Stimulated activated CD8-positive, alpha-beta memory T cell treated with anti-CD3 and anti-CD28 coated beads, Interleukin-2, amount 100 ng/mL, for 1 hour (primary cell): Measurements from ENCODE around the gene ZNF134.

ENCODE experiments used
- DNase-seq, 2 donors: peaks; one replicate each; pipeline ENCODE4 v3.0.0-alpha.2; 2020; ENCODE audit warnings: low read depth in 2 of 2

ZNF134 gene

GRCh38 chr19:57613941-57614743, at the start of gene ZNF134:
Gene ZNF134 (plus strand): TSS chr19:57614242. CDS start chr19:57619469, 5,227 bp downstream.
- DNase-seq, result peak; percentile 74 to 83

- DNase-seq, result no peak
Measured at GRCh38 chr19:57566396-57567265, 47.4 kb upstream of the ZNF134 start.

DNA sequence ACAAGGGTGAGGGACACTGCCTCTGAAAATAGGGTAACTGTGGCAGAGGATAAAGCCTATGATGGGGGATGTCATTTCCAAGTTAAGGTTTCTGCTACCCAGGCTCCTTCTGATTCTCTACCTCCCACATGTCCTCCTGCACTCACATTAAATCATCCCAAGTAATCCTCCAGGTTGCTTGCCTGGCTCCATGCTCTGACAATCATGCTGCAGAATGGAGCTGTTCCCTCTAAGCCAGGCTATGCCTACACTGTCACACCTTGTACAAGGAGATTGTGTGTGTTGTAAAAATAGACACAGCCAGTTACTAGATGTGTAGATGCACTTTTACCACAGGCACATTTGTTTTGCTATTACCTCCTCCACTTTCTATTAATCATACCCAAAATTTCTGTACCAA, 43.3 kb upstream of the ZNF134 start:
- DNase-seq, result no peak

- no peak for DNase-seq
Measured at GRCh38 chr19:57572415-57572947, 41.6 kb upstream of the ZNF134 start.

DNA sequence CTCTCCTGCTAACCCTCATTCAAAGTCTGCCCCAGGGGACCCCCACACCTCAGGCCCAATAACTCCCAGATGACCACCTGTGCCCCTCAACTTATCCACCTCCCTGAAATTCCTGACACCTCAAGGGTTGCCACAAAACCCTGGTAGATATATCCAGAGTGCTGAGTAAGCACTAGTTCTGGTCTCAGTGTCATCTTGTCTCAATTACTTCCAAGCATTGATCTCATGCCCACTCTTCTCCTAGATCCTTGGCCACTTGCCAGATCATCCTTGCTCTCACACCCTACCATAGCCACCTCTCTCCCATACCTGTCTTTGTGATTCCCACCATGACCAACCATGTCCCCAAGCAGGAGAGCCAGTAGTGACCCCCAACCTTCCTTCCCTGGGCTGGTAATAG, 37.4 kb upstream of the ZNF134 start:
- no peak for DNase-seq

DNA sequence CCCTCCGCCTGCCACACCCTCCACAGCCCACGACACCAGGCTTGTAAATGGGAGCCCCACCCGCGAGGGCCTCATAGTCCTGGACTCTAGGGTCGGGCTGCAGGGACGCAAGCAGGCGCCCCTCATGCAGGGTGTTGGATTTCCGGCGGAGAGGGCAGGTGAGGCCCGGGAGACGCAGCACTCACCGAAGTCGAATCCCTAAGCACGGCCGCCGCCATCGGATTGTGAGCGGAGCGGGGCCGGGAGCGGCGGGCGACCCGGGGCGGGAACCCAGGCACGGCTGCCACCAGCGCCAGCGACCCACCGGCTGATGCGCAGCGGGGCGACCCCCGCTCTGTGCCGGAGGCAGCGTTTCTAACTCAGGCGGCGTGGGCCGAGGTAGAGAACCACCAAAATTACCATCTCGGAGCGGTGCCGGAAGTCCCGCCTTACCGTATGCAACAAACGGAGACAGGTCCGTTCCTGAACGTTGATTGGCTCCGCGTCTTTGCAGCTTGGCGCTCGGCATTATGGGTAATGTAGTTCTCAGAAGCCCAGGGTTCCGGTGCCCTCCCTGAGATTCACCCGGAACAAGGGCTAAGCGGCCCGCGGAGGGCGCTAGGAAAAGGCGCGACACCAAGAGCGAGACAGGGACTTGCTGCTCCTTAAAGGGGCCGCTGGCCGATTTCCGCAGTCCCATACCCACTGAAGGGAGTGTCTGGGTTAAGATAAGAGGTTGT, 35.4 kb upstream of the ZNF134 start, which contains the start of gene ZNF416:
Gene ZNF416 (minus strand): TSS at position 425 of the 719 bp plus-strand sequence. CDS start 207 bp downstream, at position 218.
- peak; percentile 90 to 91 for DNase-seq

DNA sequence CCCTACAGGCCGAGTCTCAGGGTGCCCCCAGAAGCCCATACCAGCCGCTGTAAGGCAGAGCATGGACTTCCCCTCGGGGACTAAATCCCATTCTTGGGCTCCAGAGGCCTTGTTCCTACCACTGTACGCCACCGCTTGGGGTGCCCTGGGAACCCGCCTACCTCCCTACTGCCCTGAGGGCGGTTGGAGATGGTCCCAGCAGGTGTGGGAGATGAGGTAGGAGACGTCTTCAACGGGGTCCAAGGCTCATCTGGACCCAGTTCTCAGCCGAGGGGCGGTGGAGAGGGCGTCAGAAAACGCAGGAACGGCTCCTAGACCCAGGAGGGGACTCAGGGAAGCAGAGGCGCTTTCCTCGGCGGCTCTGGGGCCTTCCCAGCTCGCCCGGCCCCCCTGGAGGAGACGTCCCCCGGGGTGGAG, 30.9 kb upstream of the ZNF134 start:
- DNase-seq, result no peak

DNA sequence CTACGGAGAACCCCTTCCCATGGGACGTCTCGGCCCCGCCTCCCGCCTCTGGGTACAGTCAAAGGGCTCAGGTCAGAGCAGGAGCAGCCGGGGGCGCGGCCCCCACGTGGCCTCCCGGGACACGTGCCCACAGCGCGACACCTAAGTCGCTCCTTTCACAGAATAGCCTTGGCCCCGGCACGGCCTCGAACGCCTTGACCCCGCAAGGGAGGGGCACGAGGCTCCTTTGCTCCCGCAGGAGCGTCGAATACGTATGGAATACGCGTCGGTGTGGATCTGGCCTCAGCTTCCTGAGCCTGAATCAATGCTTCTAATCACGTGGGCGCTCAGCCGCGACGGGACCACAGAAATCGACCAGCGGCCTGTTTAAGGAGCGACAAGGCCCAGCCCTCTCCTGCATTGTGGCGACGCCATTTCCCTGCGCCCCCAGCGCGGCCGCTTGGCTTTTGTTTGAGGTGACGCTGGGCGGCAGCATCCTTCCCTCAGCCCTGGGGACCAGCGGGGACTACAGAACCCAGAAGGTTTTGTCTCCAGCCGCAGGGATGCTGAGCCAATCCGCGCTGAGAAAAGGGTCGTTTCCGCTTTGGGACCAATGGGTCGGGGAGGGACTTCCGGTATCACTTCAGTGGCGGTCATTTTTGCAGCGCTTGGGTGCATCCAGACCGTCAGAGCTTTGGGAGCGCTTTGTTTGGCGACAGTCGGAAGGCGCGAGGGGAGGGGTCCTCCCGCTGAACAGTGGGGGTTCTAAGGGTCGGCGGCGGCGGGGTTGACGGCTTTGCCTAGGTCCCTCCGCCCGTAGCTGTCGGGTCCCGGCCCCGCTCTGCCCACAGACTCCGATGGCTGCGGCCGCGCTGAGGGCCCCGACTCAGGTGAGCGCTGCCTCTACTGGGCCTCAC, 30.3 kb upstream of the ZNF134 start, which contains the start of gene ZIK1:
Gene ZIK1 (plus strand): TSS at position 625 of the 896 bp plus-strand sequence. CDS start 212 bp downstream, at position 837.
- peak; percentile 69 to 70 for DNase-seq

GRCh38 chr19:57587529-57587928, 26.5 kb upstream of the ZNF134 start:
- DNase-seq, result no peak

DNA sequence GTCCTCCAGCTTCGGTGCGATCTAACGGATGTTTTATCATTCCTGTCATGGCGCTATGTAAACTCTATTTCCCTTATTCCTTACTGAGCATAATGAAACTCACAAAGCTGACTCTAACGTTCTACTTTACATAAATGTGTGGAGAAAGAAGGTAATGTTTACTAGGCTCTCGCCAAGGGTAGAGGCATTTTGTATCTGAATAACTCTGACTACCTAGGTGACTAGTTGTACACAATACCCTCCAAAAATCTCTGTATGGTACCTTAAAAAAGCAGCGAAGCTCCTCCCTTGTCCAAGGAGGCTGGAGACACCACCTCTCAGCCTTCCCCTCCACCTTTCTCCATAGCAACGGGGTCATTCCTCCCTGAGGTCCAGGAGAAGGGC, 14.7 kb upstream of the ZNF134 start:
- no peak for DNase-seq

GRCh38 chr19:57599761-57600383, 14.2 kb upstream of the ZNF134 start, which contains the start of gene ZNF530:
Gene ZNF530 (plus strand): TSS chr19:57599885. CDS start chr19:57604346, 4,461 bp downstream.
- DNase-seq, result peak; percentile 64 to 77

- DNase-seq, result no peak
Measured at GRCh38 chr19:57606931-57607330, 7.1 kb upstream of the ZNF134 start.

DNA sequence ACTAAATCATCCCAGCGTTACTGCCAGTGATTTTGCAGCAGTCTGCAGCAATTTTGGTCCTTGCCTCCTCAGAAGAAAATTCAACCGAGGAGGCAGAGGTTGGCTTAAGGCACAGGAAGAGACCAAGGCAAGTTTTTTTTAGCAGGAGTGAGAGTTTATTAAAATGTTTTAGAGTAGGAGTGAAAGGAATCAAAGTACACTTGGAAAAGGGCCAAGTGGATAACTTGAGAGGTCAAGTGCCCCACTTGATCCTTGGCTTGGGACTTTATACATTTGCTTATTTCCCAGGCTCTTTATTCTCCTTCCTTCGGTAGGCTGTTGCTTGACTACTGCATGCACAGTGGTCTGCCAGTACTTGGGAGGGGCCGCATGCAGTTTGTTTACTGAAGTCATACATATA, 2.9 kb upstream of the ZNF134 start:
- DNase-seq, result no peak

DNA sequence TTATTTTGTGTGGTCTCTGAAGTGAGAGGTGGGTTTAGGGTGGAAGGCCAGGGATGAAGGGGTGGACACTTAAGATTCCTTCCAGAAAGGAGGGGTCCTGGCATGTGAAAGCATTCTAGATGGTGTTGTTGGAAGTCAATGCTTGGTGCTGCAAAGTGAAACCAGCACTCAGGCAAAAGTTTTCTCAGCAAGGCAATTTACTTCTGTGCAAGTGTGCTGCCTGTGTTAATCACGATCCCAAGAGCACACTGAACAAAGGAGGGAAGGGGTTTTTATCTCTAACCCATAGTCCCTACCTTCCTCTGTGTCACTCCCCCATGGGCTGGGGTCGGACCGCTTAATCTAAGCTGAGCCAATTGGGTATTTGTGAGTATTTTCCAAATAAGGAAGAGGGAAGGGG, 1.3 kb downstream of the ZNF134 start:
- DNase-seq, result no peak

DNA sequence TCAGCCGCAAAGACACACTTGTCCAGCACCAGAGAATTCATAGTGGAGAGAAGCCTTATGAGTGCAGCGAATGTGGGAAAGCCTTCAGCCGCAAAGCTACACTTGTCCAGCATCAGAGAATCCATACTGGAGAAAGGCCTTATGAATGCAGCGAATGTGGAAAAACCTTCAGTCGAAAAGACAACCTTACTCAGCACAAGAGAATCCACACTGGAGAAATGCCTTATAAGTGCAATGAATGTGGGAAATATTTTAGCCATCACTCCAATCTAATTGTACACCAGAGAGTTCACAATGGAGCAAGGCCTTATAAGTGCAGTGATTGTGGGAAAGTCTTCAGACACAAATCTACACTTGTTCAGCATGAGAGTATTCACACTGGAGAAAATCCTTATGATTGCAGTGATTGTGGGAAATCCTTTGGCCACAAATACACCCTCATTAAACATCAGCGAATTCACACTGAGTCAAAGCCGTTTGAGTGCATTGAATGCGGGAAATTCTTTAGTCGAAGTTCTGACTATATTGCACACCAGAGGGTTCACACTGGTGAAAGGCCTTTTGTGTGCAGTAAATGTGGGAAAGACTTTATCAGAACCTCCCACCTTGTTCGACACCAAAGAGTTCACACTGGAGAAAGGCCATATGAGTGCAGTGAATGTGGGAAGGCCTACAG, 6.8 kb downstream of the ZNF134 start:
- DNase-seq, result no peak

DNA sequence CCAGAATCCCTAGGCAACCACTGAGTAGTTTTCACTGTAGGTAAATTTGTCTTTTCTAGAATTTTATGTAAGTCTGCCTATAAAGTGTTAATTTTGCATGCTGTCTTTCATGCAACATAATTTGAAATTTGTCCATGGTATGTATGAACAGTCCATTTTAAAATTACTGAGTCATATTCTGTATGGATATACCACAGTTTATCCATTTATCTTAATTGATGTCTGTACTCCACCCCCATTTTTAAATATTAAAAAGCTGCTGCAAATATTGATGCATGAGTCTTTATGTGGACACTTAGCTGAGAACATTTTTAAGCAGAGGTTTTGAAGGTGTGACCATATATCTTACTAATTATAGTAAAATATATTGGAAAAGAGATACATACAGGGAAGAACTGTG, 9.0 kb downstream of the ZNF134 start:
- no peak for DNase-seq

- peak; percentile 70 to 75 for DNase-seq
Measured at GRCh38 chr19:57632987-57633831, 19.2 kb downstream of the ZNF134 start, which contains the start of gene ZNF211. Gene ZNF211 (plus strand): TSS chr19:57633168. CDS start chr19:57633347, 179 bp downstream.

GRCh38 chr19:57633832-57634131, 19.7 kb downstream of the ZNF134 start:
- no peak for DNase-seq
